Sigmoid colon (tissue), 4 donors: ENCODE results near the gene MAD1L1.

Experiments
- CTCF ChIP-seq, 4 experiments: fragments of 450-650 bp in 3 of 4; fragments of 200-600 bp in 1 of 4; IDR thresholded peaks; one replicate each; pipeline ENCODE4 v1.5.1; 2016 to 2019; ENCODE audit warnings: antibody characterized with exemption in 4 of 4, mild to moderate bottlenecking in 3 of 4, moderate library complexity in 2 of 4
- POLR2A ChIP-seq, 2 donors: fragments of 450-650 bp; IDR thresholded peaks; one replicate each; pipeline ENCODE4 v1.6.1; 2016; ENCODE audit warnings: antibody characterized with exemption in 2 of 2, mild to moderate bottlenecking in 2 of 2, moderate library complexity in 2 of 2
- POLR2AphosphoS5 ChIP-seq, 4 donors: sonication (generic); formaldehyde crosslinking; IDR thresholded peaks; one replicate each; pipeline ENCODE4 v1.6.1; 2017; ENCODE audit warnings: antibody characterized with exemption in 4 of 4

DNA sequence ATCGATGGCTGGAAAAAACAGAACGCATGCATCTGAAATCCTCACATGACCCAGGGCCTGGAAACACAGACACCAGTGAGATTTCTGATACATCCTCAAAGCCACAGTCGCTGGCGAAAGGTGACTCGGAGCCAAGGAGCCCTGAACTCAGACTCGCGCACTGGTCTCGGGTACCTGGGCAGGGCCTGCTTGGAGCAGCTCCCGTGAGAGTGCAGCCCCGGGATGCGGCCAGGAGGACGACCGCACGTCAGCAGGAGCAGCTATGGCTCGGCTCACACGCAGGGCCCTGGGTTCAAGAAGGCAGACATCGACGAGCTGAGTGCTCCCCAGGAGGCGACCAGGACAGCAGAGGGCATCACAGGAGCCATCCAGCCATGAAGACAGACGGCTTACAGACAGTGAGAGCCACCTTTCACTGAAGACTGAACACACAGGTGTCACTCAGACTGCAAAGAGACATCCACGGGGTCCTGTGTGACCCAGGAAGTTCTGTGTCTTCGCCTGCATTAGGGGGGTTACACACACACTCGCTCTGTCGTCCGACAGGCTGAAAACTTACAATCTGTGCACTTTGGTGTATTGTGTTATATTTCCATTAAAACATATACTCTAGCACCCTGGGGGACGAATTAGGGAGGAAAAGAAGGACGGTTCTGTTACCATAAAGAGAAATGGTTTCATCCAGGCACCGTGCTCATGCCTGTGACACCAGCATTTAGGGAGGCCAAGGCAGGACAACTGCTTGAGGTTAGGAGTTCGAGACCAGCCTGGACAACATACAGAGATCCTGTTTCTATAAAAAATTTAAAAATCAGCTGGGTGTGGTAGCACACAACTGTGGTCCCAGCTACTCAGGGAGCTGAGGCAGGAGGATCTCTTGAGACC is 227.7 kb downstream of the MAD1L1 start:
- TF ChIP-seq CTCF (IDR thresholded peaks at IDR 0.05) (no peak), POLR2AphosphoS5 (IDR thresholded peaks at IDR 0.05) (no peak), POLR2A (IDR thresholded peaks at IDR 0.05) (no peak)
